GM19467 (cell line): ENCODE data around the gene SEMA5B.

Source experiments
- ATAC-seq: cut with Tn5 transposase; IDR thresholded peaks from one replicate; pipeline ENCODE4 v1.9.1; 2021; ENCODE audit warnings: mild to moderate bottlenecking, moderate library complexity; ENCODE audit not compliant: unreplicated experiment

The SEMA5B gene

DNA sequence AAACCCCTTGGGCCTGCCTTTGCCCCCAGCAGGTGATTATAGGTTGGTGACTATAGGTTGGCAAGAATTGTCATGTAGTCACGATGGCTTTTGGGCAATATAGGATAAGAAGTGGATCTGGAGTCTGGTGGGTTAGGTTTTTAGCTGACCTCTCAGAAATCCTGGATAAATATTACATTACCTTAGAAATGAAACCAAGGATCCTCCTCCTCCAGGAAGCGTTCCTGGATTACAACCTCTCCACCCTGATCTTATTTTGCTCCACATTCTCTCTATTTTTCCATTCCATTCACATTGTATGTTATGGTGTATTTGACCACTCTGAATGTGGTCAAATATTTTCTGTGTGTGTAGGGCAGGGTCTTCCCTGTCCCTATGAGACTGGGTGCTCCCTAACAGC is 82.3 kb downstream of the SEMA5B start:
- no peak for ATAC-seq

DNA sequence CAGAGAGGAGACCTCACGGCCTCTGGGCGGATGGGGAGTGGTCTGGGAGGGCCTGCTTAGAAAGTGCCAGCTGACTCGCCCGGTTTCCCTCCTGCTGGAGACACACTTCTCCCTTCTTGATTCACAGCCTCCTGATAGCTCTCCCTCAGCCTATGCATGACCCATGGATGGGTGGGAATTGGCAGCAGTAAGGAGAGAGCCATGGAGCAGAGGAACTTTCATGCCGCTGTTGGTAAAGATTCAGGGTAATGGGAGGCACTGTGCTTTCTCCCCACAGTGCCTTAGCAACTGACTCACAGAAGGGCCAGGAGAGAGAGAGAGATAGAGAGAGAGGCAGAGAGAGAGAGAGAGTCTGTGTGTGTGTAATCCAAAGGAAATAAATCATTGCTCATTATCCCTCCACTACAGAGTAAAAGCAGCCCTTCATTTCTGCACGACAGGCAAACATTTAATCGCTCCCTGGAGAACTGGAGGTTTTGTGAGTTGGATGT is 82.8 kb downstream of the SEMA5B start:
- no peak for ATAC-seq

- ATAC-seq: no peak
Measured at GRCh38 chr3:122943828-122944190, 83.8 kb downstream of the SEMA5B start.

- no peak for ATAC-seq
Measured at GRCh38 chr3:122942937-122943827, 84.4 kb downstream of the SEMA5B start.

- no peak for ATAC-seq
Measured at GRCh38 chr3:122942239-122942638, 85.3 kb downstream of the SEMA5B start.

DNA sequence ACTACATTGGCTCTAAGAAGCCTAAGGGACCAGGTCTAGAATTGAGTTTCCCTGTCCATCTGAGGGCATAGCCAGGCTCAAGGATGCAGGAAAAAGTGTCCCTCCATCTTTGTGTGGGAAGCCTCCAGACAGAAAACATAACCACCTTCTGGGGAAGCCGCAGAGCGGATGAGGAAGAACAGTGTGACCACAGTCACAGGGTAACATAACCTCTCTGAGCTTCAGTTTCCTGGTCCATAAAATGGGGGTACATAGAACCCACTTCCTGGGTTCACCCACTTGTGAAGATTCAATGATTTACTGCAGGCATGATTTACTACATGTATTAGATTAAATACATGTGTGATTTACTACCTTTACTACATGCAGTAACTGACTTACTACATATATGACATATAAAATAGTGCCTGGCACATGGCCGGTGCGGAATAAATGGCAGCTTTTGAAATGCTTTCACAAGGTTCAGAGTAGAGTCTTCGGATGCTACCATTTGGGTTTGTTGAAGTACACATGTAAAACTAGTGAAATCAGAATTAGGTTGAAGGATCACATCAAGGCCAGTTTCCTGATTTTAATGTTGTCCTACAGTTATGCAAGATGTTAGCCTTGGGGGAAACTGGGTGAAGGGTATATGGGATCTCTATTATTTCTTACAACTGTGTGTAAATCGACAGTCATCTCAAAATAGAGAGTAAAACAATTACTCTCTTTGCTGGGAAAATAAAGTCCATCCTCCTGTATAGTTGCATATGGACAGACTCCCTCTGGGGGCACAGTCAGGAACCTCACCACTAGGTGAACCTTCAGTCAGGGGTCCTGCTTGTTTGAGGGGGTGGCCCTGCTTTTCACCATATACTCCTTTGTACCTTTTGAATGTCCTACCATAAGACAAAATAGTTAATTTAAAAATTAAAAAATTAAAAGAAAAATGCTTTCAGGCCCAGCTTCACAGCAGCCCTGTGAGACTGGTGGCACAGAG is 86.0 kb downstream of the SEMA5B start:
- ATAC-seq: no peak

DNA sequence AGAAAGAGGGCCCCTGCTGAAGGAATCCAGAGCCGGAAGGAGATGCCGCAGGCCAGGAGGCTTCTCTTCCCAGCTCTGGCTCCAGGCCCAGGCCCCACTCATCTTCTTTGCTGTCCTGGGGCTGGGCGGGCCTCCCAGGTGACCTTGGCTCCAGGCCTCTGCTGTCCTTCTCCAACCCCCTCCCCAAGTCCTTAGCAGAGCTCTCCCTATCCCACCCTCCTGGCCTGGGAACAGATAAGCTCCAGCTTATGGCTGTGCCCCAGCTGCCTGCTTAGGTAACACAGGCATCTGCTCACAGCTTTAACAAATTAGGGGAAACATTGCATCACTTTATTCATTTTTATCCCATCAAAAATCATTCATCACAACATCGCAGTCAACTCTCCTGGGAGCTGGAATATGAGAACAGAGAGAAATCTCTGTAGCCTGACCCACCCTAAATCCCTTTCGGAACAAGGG is 86.9 kb downstream of the SEMA5B start:
- ATAC-seq: no peak

DNA sequence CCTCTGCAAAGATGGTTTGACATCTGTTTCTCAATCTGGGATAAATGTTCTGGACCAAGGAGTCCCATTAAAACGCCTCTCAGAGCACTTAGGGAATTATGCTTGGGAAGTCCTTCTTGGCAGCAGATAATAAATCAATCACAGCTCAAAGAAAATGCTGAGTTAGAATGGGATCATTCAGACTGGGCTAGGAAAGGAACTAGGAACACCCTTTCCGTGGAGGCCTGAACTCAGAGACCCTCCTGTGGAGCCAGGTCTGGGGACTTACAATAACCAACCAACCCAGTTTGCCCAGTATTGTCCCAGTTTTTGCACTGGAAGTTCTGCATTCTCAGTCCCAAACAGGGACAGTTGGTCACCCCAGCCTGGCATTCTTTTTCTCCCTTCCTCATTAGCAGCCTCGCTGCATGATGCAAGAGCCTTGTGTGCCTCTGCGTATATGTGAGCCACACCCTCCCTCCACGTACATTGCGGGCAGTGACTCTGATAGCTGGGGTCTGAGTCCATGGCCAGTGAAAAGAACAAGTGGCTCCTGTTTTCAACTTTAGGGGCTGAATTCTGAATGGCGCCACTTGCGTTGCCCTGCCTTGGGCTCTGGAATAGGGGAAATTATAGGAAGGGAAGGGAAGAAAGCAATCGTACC is 88.7 kb downstream of the SEMA5B start:
- no peak for ATAC-seq

DNA sequence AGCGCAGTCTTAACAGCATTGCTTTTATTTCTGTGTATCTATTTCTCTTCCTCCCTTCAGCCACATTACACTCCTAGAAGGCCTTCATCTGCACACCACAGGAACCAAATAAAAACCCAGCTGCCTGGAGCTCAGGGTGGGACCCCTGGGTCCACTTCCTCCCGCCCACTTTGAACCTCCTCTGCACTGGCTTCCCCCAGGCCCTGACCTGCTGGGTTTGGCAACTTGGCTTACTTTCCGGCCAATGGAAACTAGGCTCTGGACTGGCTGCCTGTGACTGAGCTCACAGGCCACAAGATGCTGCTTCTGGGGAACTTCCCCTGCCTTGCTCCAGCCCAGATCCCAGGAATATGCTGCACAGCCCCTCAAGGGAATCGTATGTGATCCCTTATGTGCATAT is 89.8 kb downstream of the SEMA5B start:
- ATAC-seq: no peak

- no peak for ATAC-seq
Measured at GRCh38 chr3:122936986-122937385, 90.6 kb downstream of the SEMA5B start.

DNA sequence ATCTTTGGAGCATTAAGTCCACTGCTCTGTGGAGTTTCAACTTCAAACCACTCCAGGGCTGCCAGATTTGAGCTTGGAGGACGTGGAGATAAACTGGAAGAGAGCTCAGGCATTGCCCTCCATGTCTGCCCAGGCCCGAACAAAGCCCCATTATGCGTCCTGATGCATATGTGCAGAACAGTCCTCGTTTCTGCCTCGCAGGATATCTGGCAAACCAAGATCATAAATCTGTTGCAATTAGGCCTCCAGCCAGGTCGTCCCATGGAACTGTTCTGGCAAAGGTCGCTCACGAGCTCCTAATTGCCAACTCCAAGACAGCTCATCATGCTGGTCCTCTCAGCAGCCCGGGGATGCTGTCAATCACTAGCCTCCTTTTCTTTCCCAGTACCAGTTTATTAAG is 91.2 kb downstream of the SEMA5B start:
- no peak for ATAC-seq

DNA sequence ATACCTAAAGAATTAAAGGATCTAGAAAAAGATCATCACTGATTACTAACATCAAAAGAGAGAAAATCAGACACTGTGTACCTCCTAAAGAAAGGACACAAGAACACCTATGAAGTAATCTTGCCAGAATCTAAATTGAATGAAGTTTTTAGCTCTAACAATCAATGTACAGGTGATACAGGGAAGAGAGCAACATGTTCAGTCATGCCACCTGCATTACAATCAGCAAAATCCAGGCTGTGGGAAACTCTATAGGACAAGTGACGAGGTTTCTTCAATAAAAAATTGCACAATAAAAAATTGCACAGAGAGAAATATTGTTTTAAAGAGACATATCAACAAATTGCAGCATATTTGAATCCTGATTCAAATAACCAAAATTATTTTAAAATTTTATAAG is 93.3 kb downstream of the SEMA5B start:
- ATAC-seq: no peak

DNA sequence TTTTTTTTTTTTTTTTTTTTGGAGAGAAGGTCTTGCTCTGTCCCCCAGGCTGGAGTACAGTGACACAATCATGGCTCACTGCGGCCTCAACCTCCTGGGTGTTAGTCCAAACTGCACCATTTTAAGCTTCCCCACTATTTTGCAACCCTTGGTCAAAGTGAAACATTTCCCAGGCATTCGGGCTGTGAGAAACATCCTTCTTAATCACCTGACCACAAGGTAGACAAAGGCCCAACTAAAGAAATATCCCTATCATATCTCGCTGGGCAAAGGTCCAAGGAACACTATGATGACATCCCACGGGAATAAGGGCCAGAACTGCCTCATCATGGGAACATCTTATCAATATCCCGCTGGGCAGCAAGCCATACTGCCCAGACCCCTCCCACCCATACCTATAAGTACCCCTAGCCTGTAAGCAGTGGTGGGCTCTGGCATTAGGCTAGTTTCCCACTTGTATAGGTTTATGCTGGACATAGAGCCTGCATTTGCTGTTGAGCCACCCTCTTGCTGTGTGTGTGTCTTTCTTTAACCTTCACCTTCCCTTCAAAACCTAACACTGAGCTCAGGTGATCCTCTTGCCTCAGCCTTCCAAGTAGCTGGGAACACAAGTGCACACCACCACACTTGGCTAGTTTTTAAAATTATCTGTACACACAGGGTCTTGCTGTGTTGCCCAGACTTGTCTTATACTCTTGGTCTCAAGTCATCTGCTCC is 95.2 kb downstream of the SEMA5B start:
- ATAC-seq: no peak

DNA sequence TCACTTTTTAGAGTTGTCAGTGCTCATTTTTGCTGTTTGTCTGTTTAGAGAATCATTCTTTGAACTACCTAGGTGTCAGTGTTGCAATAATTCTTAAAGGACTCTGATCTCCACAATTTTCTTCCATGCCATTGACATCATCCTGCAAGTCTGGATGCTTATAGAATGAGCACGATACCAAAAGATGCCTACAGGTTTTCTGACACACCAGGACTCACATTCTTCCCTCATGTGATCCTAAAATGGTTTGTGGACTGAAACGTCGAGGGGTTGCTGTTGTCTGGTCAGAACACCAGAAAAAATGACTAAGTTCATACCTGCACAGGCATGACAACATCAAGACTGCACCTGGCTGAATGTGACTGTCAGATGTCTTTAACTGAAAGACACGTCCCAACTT is 95.9 kb downstream of the SEMA5B start:
- no peak for ATAC-seq

DNA sequence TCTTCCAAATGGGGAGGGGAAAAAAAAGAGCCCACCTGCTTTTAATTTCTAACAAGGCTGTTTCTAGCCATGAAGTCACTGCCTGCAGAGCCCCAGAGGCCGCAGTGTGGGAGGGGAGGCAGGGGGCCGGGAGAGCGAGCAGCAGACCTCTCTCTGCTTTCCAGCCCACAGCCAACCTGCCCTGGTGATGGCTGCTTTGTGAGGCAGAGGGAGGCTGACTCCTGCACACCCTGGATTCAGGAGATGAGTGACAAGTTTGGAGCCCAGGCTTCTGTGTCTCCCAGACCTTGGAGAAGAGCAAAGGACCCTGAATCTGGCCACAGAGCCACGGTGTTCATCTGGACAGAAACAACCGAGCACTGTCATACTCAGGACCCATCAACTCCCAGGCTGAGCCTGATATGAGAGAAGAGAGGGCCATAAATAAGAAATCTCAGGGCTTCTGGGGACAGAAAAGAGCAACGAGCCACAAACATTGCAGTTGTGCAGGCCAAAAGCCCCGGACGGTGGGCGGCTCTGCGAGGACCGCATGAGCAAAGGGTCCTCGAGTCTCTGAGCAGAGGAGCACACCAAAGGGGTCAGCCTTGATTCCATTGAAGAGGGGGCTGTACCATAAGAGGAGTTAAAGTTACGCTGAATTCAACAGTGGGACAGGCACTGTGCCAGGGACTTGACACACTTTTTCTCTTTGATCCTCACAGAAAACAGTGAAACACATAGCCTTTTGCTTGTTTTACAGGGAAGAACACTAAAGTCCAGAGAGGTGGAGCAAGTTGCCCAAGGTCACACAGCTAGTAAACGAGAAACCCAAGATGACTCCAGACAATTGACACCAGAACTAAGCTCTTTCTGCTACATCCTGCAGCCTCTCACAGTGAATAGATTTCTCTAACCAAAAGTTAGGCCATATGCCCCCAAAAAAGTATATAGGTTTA is 97.2 kb downstream of the SEMA5B start:
- no peak for ATAC-seq

DNA sequence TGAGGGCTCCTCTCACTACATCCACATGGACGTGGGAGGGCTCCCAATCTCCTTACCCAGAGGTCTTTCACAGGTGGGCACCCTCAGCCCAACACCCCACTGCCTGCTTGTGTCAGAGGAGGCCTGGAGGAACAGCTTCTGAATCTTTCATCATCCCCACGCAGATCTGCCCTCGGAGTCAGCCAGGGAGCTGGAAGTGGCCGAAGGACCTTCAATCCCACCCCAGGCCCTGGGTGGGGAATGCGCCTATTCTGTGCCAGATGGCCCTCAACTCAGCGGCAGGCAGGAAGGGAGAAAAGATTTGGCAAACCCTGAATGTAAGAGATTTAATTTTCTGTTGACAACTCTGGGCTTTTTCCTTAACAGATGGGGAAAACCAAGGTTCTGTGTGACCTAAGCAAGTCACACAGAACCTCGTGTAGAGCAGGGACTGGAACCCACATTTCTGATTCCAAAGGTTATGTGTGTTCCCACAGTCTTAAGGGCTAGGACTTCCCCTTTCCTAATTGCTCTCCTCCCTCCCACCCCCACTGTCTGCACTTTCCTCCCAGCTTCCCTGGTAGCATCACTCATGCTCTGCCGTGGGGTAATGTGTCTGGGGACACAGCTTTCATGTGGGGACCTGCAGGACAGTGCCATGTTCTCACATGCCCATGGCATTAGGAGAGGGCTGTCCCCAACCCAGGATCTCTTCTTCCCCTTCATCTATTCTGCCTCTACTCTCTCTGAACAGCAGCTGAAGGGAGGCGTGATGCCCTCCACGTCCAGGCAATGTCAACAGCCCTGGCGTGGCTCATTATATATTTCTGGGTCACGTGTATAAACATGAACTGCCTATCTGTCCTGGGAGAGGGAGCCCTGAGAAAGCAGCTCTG is 98.1 kb downstream of the SEMA5B start:
- ATAC-seq: no peak

GRCh38 chr3:122928396-122929187 is 99.0 kb downstream of the SEMA5B start:
- no peak for ATAC-seq

DNA sequence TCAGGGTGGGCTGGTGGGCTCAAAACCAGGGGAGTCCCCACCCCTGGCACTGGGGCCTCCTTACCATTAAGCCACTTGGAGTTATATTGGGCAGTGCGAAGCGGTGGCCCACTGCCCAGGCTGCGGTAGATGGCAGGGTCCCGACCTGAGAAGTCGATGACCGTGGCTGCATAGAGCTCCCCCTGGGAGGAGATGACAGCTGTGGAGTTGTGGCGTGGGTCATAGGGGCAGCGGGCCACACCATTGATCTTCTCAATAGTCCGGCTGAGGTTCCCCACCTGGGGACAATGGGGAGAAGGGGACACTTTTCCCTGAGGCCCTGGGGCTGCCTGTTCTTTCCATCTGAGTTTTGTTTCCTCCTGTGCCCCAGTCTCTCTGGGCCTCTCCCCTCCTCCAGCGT is 99.8 kb downstream of the SEMA5B start:
- ATAC-seq: no peak
